Astrocyte of the spinal cord (primary cell): ENCODE results near the gene NDOR1.
A peak's percentile ranks its signal among the peaks of the same experiment; 100 is the strongest.

Experiments
- DNase-seq: peaks from one replicate; pipeline ENCODE4 v3.0.0; 2011; ENCODE audit warnings: low read depth, low spot score
- H3K4me3 ChIP-seq: 2 replicates; pipeline ENCODE4 v1.5.1; 2011; ENCODE audit warnings: low read depth, mild to moderate bottlenecking, low read length, moderate library complexity
- in situ Hi-C: cut with HindIII; loops from 2 replicates; pipeline ENCODE4 v1.10.0; 2017; ENCODE audit warnings: low sequenced_read_pairs
- TF ChIP-seq, protein P1 (sequence below): IDR thresholded peaks from 2 replicates; pipeline ENCODE4 v1.5.1; 2012; ENCODE audit warnings: low read depth, mild to moderate bottlenecking, low read length, inconsistent platforms

Gene NDOR1

DNA sequence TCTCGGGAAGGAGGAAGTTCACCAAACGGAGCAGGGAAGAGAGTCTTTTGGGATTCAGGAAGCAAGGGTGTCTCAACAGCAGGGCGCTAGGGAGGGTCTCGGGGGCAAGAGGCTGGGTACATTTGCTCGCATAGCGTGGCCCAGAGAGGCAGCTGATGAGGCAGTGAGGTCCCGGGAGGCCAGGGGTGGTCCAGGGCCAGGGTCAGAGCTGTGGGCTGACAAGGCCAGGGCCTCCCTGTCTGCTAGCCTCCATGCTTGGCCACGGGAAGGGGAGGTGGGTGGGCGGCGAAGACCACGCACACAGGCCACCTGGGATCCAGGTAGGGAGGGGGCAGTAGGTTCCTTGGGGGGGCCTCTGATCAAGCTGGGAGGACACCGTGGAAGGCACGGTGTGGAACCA lies 6.0 kb downstream of the NDOR1 start:
- in situ Hi-C loops, result no loop called here
- no peak overlapping the region for H3K4me3 ChIP-seq
- DNase-seq, result no peak

GRCh38 chr9:137212520-137212919 lies 7.0 kb downstream of the NDOR1 start:
- TF ChIP-seq, protein P1, sequence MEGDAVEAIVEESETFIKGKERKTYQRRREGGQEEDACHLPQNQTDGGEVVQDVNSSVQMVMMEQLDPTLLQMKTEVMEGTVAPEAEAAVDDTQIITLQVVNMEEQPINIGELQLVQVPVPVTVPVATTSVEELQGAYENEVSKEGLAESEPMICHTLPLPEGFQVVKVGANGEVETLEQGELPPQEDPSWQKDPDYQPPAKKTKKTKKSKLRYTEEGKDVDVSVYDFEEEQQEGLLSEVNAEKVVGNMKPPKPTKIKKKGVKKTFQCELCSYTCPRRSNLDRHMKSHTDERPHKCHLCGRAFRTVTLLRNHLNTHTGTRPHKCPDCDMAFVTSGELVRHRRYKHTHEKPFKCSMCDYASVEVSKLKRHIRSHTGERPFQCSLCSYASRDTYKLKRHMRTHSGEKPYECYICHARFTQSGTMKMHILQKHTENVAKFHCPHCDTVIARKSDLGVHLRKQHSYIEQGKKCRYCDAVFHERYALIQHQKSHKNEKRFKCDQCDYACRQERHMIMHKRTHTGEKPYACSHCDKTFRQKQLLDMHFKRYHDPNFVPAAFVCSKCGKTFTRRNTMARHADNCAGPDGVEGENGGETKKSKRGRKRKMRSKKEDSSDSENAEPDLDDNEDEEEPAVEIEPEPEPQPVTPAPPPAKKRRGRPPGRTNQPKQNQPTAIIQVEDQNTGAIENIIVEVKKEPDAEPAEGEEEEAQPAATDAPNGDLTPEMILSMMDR, result no peak
- in situ Hi-C loops, result no loop called here

More for the DNA sequence above, 6.0 kb downstream of the NDOR1 start:
- TF ChIP-seq, protein P1, result no peak

GRCh38 chr9:137213160-137214060 lies 7.9 kb downstream of the NDOR1 start:
- DNase-seq, result no peak
- TF ChIP-seq, protein P1, result peak; percentile 25
- in situ Hi-C loops, result no loop called here
- no peak overlapping the region for H3K4me3 ChIP-seq

More at GRCh38 chr9:137212520-137212919, 7.0 kb downstream of the NDOR1 start:
- DNase-seq, result no peak
- H3K4me3 ChIP-seq, result no peak overlapping the region

DNA sequence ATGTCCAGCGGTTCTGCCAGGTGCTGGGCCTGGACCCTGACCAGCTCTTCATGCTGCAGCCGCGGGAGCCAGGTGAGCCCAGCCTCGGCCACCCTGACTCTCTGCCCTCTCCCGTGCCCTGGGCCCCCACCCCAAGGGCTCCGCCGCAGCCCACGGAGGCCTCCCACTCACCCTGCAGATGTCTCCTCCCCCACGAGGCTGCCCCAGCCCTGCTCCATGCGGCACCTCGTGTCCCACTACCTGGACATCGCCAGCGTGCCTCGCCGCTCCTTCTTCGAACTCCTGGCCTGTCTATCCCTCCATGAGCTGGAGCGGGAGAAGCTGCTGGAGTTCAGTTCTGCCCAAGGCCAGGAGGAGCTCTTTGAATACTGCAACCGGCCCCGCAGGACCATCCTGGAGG lies 9.1 kb downstream of the NDOR1 start:
- H3K4me3 ChIP-seq, result no peak overlapping the region
- no peak for DNase-seq
- TF ChIP-seq, protein P1, result no peak
- in situ Hi-C loops, result no loop called here

DNA sequence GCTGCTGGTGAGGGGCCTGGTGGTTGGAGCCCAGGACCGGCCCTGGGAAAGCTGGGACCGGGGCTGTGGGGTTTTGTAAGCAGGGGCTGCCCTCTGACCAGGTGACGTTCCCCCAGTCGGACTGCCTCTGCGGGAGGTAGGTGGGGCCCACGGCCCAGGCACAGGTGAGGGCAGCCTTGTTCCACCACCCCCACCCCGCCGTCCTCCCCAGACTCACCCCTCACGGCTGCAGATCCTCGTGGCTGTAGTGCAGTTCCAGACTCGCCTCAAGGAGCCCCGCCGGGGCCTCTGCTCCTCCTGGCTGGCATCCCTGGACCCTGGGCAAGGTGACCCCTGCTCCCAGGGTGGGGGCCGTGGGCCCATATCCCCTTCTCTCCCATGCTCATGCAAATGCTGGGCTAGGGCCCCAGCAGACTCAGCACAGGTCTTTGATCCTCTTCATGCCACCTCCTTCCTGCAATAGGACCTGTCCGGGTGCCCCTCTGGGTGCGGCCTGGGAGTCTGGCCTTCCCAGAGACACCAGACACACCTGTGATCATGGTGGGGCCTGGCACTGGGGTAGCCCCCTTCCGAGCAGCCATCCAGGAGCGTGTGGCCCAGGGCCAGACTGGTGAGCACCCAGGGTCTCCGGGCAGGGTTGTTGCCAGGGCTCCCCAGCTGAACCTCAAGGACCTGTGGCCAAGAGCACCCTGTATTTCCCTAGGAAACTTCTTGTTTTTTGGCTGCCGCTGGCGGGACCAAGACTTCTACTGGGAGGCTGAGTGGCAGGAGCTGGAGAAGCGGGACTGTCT lies 9.9 kb downstream of the NDOR1 start:
- no peak overlapping the region for H3K4me3 ChIP-seq
- no peak for DNase-seq
- in situ Hi-C loops, result no loop called here
- TF ChIP-seq, protein P1, result no peak

DNA sequence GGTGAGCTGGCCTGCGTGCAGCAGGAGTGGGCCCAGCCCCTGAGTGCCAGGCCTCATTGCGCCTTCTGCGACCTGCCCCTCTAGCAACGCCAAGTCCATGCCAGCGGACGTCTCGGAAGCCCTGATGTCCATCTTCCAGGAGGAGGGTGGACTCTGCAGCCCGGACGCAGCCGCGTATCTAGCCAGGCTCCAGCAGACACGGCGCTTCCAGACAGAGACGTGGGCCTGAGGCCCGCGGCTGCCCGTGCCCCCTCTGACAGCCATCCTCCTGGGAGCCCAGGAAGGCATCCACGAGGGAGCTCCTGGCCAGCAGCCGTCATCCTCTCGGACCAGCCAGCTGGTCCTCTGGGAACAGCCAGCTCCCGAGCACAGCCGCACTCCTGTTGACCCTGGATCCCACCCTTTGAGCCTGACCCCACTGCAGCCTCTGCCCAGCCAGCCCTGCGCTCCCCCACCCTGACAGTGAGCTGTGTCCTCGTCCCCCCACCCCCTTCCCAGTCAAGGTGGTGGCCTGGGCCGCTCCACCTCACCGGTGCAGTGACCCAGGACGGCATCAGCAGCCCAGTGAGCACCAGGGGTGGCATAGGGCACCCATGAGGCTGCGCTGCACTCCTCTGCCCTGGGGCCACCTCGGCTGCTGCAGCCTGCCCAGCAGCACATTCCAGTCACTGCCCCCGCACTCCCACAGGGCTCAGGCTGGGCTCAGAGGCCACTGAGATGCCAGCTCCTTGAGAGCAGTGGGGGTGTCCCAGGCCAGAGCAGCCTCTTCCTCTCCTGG lies 10.9 kb downstream of the NDOR1 start:
- TF ChIP-seq, protein P1, result no peak
- H3K4me3 ChIP-seq, result no peak overlapping the region
- no peak for DNase-seq
- in situ Hi-C loops, result no loop called here
